ENCODE data around the gene SMIM11. TPM values are rescaled to one million over a fixed set of nuclear protein-coding genes. Genes with fewer than 3 reads are reported as not detected.
"Not testable (repeated sequence)": the region's sequence is repeated elsewhere in the genome, so short reads cannot be mapped to it uniquely, and the experiment has no call there.

The SMIM11 gene
- total RNA-seq, 5 donors from 2014 or later (not counting 1 experiment from before 2014, with no cell fraction given), result 7.1 to 11.7 (median 8.3) TPM

GRCh38 chr21:34365809-34366208 lies 9.5 kb upstream of the SMIM11 start:
- Mint-ChIP-seq H3K4me3 (no peak overlapping the region), H3K27me3 (peaks cover 9 to 10% of the 10 kb centered on the region in 2 donors), H3K4me1 (peaks cover 5 to 8% (median 6%) of the 10 kb centered on the region in 3 donors), H3K27ac (no peak overlapping the region), H3K36me3 (no peaks in the 10 kb centered on the region), H3K9me3 (no peaks in the 10 kb centered on the region)
- Histone ChIP-seq H3K4me1 (ENCODE audit: control insufficient read depth in 1 of 2, extremely low read depth in 1 of 2, insufficient read depth in 2 of 2, low read length in 2 of 2) (peaks cover 0 to 3% of the 10 kb centered on the region in 2 experiments), H3K27me3 (replicated peaks in 1 of 2; ENCODE audit: control insufficient read depth in 2 of 2, extremely low read depth in 1 of 2, insufficient read depth in 2 of 2, low read length in 1 of 2) (peaks cover 0 to 10% of the 10 kb centered on the region in 2 experiments), H3K36me3 (ENCODE audit: control insufficient read depth in 2 of 2, extremely low read depth in 1 of 2, insufficient read depth in 1 of 2, low read length in 1 of 2) (no peaks in the 10 kb centered on the region), H3K27ac (ENCODE audit: low read length) (no peak overlapping the region), H3K9me3 (no peaks in the 10 kb centered on the region), H3K4me3 (ENCODE audit: control insufficient read depth in 1 of 2, extremely low read depth in 1 of 2, low read length in 1 of 2) (no peak overlapping the region)
- ChIA-PET POLR2A (no interaction called here), CTCF (no interaction called here)
- WGBS (ENCODE audit: insufficient coverage), result 92% methylated on average over 4 of the region's 6 CpGs
- DNase-seq (peak in 1 of 35 experiments; percentile 4), ATAC-seq (replicated peaks in 1 of 4) (no peak)

GRCh38 chr21:34367320-34367935 lies 7.9 kb upstream of the SMIM11 start:
- CTCF ChIA-PET, result interaction anchor here (0.6 to 1.6 kb wide), 12 partner anchors 19 to 1715 kb away, joined by 3 to 9 read pairs (median 4); partner anchors contain the start of genes MRPS6 (in 1 of the 2) and SLC5A3 (in 1 of the 2)
- Histone ChIP-seq H3K9me3 (no peaks in the 10 kb centered on the region), H3K4me1 (ENCODE audit: control insufficient read depth in 1 of 2, extremely low read depth in 1 of 2, insufficient read depth in 2 of 2, low read length in 2 of 2) (no peaks in the 10 kb centered on the region), H3K27me3 (replicated peaks in 1 of 2; ENCODE audit: control insufficient read depth in 2 of 2, extremely low read depth in 1 of 2, insufficient read depth in 2 of 2, low read length in 1 of 2) (peaks cover 0 to 4% of the 10 kb centered on the region in 2 experiments), H3K36me3 (ENCODE audit: control insufficient read depth in 2 of 2, extremely low read depth in 1 of 2, insufficient read depth in 1 of 2, low read length in 1 of 2) (no peaks in the 10 kb centered on the region), H3K27ac (ENCODE audit: low read length) (no peak overlapping the region), H3K4me3 (ENCODE audit: control insufficient read depth in 1 of 2, extremely low read depth in 1 of 2, low read length in 1 of 2) (no peak overlapping the region)
- Mint-ChIP-seq H3K27ac (no peak overlapping the region), H3K27me3 (peaks cover 4 to 8% of the 10 kb centered on the region in 2 donors), H3K9me3 (no peaks in the 10 kb centered on the region), H3K36me3 (no peaks in the 10 kb centered on the region), H3K4me3 (no peak overlapping the region), H3K4me1 (no peaks in the 10 kb centered on the region)
- ATAC-seq (replicated peaks in 1 of 4) (peak; percentile 69 to 87 (median 78)), DNase-seq (peak in 26 of 35 experiments; percentile 10 to 65 (median 31))
- WGBS (ENCODE audit: insufficient coverage), result 72% methylated on average over 3 of the region's 3 CpGs
- POLR2A ChIA-PET, result no interaction called here

- Histone ChIP-seq H3K36me3 (ENCODE audit: control insufficient read depth in 2 of 2, extremely low read depth in 1 of 2, insufficient read depth in 1 of 2, low read length in 1 of 2) (no peaks in the 10 kb centered on the region), H3K9me3 (no peaks in the 10 kb centered on the region), H3K27me3 (replicated peaks in 1 of 2; ENCODE audit: control insufficient read depth in 2 of 2, extremely low read depth in 1 of 2, insufficient read depth in 2 of 2, low read length in 1 of 2) (peaks cover 0 to 4% of the 10 kb centered on the region in 2 experiments), H3K27ac (ENCODE audit: low read length) (no peak overlapping the region), H3K4me1 (ENCODE audit: control insufficient read depth in 1 of 2, extremely low read depth in 1 of 2, insufficient read depth in 2 of 2, low read length in 2 of 2) (no peaks in the 10 kb centered on the region), H3K4me3 (ENCODE audit: control insufficient read depth in 1 of 2, extremely low read depth in 1 of 2, low read length in 1 of 2) (no peak overlapping the region)
- CTCF ChIA-PET, result no interaction called here
- POLR2A ChIA-PET, result no interaction called here
- Mint-ChIP-seq H3K27ac (no peak overlapping the region), H3K9me3 (no peaks in the 10 kb centered on the region), H3K4me1 (no peaks in the 10 kb centered on the region), H3K36me3 (no peaks in the 10 kb centered on the region), H3K27me3 (peaks cover 4 to 8% of the 10 kb centered on the region in 2 donors), H3K4me3 (no peak overlapping the region)
- no peak for DNase-seq
- ATAC-seq (replicated peaks in 1 of 4), result no peak
- no CpG with 5 or more reads among the region's 1 CpG for WGBS (ENCODE audit: insufficient coverage)
Measured at GRCh38 chr21:34369741-34370140, 5.6 kb upstream of the SMIM11 start.

GRCh38 chr21:34372321-34372720 lies 3.0 kb upstream of the SMIM11 start:
- Histone ChIP-seq H3K27ac (ENCODE audit: low read length) (no peak overlapping the region), H3K4me1 (ENCODE audit: control insufficient read depth in 1 of 2, extremely low read depth in 1 of 2, insufficient read depth in 2 of 2, low read length in 2 of 2) (no peaks in the 10 kb centered on the region), H3K27me3 (replicated peaks in 1 of 2; ENCODE audit: control insufficient read depth in 2 of 2, extremely low read depth in 1 of 2, insufficient read depth in 2 of 2, low read length in 1 of 2) (peaks cover 0 to 4% of the 10 kb centered on the region in 2 experiments), H3K4me3 (ENCODE audit: control insufficient read depth in 1 of 2, extremely low read depth in 1 of 2, low read length in 1 of 2) (no peak overlapping the region), H3K9me3 (no peaks in the 10 kb centered on the region), H3K36me3 (ENCODE audit: control insufficient read depth in 2 of 2, extremely low read depth in 1 of 2, insufficient read depth in 1 of 2, low read length in 1 of 2) (no peaks in the 10 kb centered on the region)
- Mint-ChIP-seq H3K27me3 (peaks cover 4 to 8% of the 10 kb centered on the region in 2 donors), H3K4me3 (no peak overlapping the region), H3K4me1 (no peaks in the 10 kb centered on the region), H3K27ac (no peak overlapping the region), H3K36me3 (no peaks in the 10 kb centered on the region), H3K9me3 (no peaks in the 10 kb centered on the region)
- 90% methylated on average over 4 of the region's 5 CpGs for WGBS (ENCODE audit: insufficient coverage)
- DNase-seq (no peak), ATAC-seq (replicated peaks in 1 of 4) (no peak)
- CTCF ChIA-PET, result interaction anchor here in 1 of 2 donors (1.5 kb wide), 1 partner anchor 10 kb away, joined by 8 read pairs; no protein-coding TSS in a partner anchor
- POLR2A ChIA-PET, result no interaction called here

GRCh38 chr21:34374462-34374861 lies 845 bp upstream of the SMIM11 start:
- H3K27ac ChIP-seq (ENCODE audit: low read length); H3K9me3 Mint-ChIP-seq; H3K4me1 Mint-ChIP-seq; ATAC-seq (replicated peaks in 1 of 4); POLR2A ChIA-PET; H3K36me3 ChIP-seq (ENCODE audit: control insufficient read depth in 2 of 2, extremely low read depth in 1 of 2, insufficient read depth in 1 of 2, low read length in 1 of 2); DNase-seq; H3K4me1 ChIP-seq (ENCODE audit: control insufficient read depth in 1 of 2, extremely low read depth in 1 of 2, insufficient read depth in 2 of 2, low read length in 2 of 2); H3K4me3 ChIP-seq (ENCODE audit: control insufficient read depth in 1 of 2, extremely low read depth in 1 of 2, low read length in 1 of 2); H3K27me3 Mint-ChIP-seq; H3K9me3 ChIP-seq; CTCF ChIA-PET; H3K4me3 Mint-ChIP-seq; H3K27ac Mint-ChIP-seq; H3K27me3 ChIP-seq (replicated peaks in 1 of 2; ENCODE audit: control insufficient read depth in 2 of 2, extremely low read depth in 1 of 2, insufficient read depth in 2 of 2, low read length in 1 of 2); H3K36me3 Mint-ChIP-seq: not testable (repeated sequence)
- WGBS (ENCODE audit: insufficient coverage), result no CpG with 5 or more reads among the region's 8 CpGs

- H3K4me3 Mint-ChIP-seq; H3K36me3 ChIP-seq (ENCODE audit: control insufficient read depth in 2 of 2, extremely low read depth in 1 of 2, insufficient read depth in 1 of 2, low read length in 1 of 2); H3K36me3 Mint-ChIP-seq; H3K27me3 Mint-ChIP-seq; H3K27me3 ChIP-seq (replicated peaks in 1 of 2; ENCODE audit: control insufficient read depth in 2 of 2, extremely low read depth in 1 of 2, insufficient read depth in 2 of 2, low read length in 1 of 2); CTCF ChIA-PET; DNase-seq; POLR2A ChIA-PET; H3K9me3 ChIP-seq; H3K4me3 ChIP-seq (ENCODE audit: control insufficient read depth in 1 of 2, extremely low read depth in 1 of 2, low read length in 1 of 2); H3K27ac Mint-ChIP-seq; H3K27ac ChIP-seq (ENCODE audit: low read length); H3K4me1 ChIP-seq (ENCODE audit: control insufficient read depth in 1 of 2, extremely low read depth in 1 of 2, insufficient read depth in 2 of 2, low read length in 2 of 2); H3K9me3 Mint-ChIP-seq; H3K4me1 Mint-ChIP-seq: not testable (repeated sequence)
- no CpG with 5 or more reads among the region's 33 CpGs for WGBS (ENCODE audit: insufficient coverage)
- peak; percentile 67 to 77 (median 72) for ATAC-seq (replicated peaks in 1 of 4)
Measured at GRCh38 chr21:34375619-34375972, 289 bp downstream of the SMIM11 start.

GRCh38 chr21:34383138-34383537 lies 7.8 kb downstream of the SMIM11 start:
- H3K27ac ChIP-seq (ENCODE audit: low read length); H3K4me3 ChIP-seq (ENCODE audit: control insufficient read depth in 1 of 2, extremely low read depth in 1 of 2, low read length in 1 of 2); CTCF ChIA-PET; DNase-seq; POLR2A ChIA-PET; H3K36me3 Mint-ChIP-seq; H3K9me3 ChIP-seq; H3K9me3 Mint-ChIP-seq; H3K27me3 ChIP-seq (replicated peaks in 1 of 2; ENCODE audit: control insufficient read depth in 2 of 2, extremely low read depth in 1 of 2, insufficient read depth in 2 of 2, low read length in 1 of 2); H3K4me1 Mint-ChIP-seq; H3K4me3 Mint-ChIP-seq; H3K27ac Mint-ChIP-seq; H3K27me3 Mint-ChIP-seq; H3K4me1 ChIP-seq (ENCODE audit: control insufficient read depth in 1 of 2, extremely low read depth in 1 of 2, insufficient read depth in 2 of 2, low read length in 2 of 2); ATAC-seq (replicated peaks in 1 of 4); H3K36me3 ChIP-seq (ENCODE audit: control insufficient read depth in 2 of 2, extremely low read depth in 1 of 2, insufficient read depth in 1 of 2, low read length in 1 of 2): not testable (repeated sequence)
- WGBS (ENCODE audit: insufficient coverage), result no CpG with 5 or more reads among the region's 2 CpGs

Measured in T-cell (primary cell).